Measurements from ENCODE around the gene BCAR3. TPM values are rescaled to one million over a fixed set of nuclear protein-coding genes. Genes with fewer than 3 reads are reported as not detected.

Gene BCAR3
- total RNA-seq, 4 donors from 2014 or later = 20.2 to 47.2 (median 32.3) TPM

GRCh38 chr1:93614541-93614940, 67.1 kb downstream of the BCAR3 start:
- Histone ChIP-seq H3K27ac (replicated peaks in 1 of 4) (peak overlapping the region; percentile 68 to 71 (median 70)), H3K4me3 (no peak overlapping the region), H3K27me3 (no peaks in the 10 kb centered on the region), H3K4me1 (peaks cover 59 to 92% (median 76%) of the 10 kb centered on the region in 4 donors), H3K36me3 (no peaks in the 10 kb centered on the region), H3K9me3 (no peaks in the 10 kb centered on the region)
- intact Hi-C loops (cut with DNase I) = no loop called here
- no peak for TF ChIP-seq POLR2AphosphoS5 (IDR thresholded peaks at IDR 0.05)
- TF ChIP-seq POLR2A (IDR thresholded peaks at IDR 0.05; ENCODE audit: low read depth) = no peak
- TF ChIP-seq CTCF (IDR thresholded peaks at IDR 0.05) = no peak
- no peak for TF ChIP-seq EP300 (IDR thresholded peaks at IDR 0.05)
- 85% methylated on average over 7 of the region's 7 CpGs for WGBS
- DNase-seq (ENCODE audit: extremely low spot score) = no peak

GRCh38 chr1:93613898-93614297, 67.7 kb downstream of the BCAR3 start:
- no peaks in the 10 kb centered on the region for H3K27me3 ChIP-seq
- WGBS = 19% methylated on average over 11 of the region's 11 CpGs
- TF ChIP-seq EP300 (IDR thresholded peaks at IDR 0.05) (no peak), POLR2AphosphoS5 (IDR thresholded peaks at IDR 0.05) (peak; percentile 38 to 47)
- H3K27ac ChIP-seq (replicated peaks in 1 of 4) = peak overlapping the region; percentile 68 to 71 (median 70)
- no peak for DNase-seq (ENCODE audit: extremely low spot score)
- peaks cover 65 to 92% (median 82%) of the 10 kb centered on the region in 4 donors for H3K4me1 ChIP-seq
- intact Hi-C loops (cut with DNase I) = no loop called here
- no peaks in the 10 kb centered on the region for H3K9me3 ChIP-seq
- no peaks in the 10 kb centered on the region for H3K36me3 ChIP-seq
- H3K4me3 ChIP-seq = peak overlapping the region; percentile 47 to 59 (median 54)

DNA sequence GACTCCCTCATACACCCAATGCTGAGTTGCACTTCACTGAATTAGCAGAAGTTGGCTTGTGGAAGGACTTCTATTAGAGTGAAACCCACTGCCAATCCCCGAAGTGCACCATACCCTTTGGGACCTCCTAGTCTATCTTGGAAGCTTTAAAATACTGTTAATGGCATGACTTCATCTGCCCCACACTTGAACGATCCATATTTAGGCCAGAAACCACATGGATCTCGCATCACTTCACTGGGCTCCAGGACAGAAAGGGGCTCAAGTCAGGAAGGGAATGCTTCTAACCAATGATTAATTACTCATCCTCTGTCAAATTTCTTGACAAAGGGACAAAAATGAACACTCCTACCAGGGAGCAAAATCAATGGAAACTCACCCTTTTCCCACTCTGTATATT, 69.1 kb downstream of the BCAR3 start:
- no peaks in the 10 kb centered on the region for H3K9me3 ChIP-seq
- WGBS = 75% methylated on average over 3 of the region's 3 CpGs
- peak overlapping the region in 1 of 4 donors; percentile 70 for H3K27ac ChIP-seq (replicated peaks in 1 of 4)
- H3K36me3 ChIP-seq = no peaks in the 10 kb centered on the region
- intact Hi-C loops (cut with DNase I) = no loop called here
- DNase-seq (ENCODE audit: extremely low spot score) = no peak
- no peaks in the 10 kb centered on the region for H3K27me3 ChIP-seq
- TF ChIP-seq CTCF (IDR thresholded peaks at IDR 0.05) (no peak), POLR2A (IDR thresholded peaks at IDR 0.05; ENCODE audit: low read depth) (no peak), POLR2AphosphoS5 (IDR thresholded peaks at IDR 0.05) (no peak), EP300 (IDR thresholded peaks at IDR 0.05) (no peak)
- peak overlapping the region in 3 of 4 donors; percentile 47 to 59 (median 52) for H3K4me3 ChIP-seq
- H3K4me1 ChIP-seq = peaks cover 67 to 94% (median 84%) of the 10 kb centered on the region in 4 donors

GRCh38 chr1:93611668-93612067, 70.0 kb downstream of the BCAR3 start:
- TF ChIP-seq POLR2AphosphoS5 (IDR thresholded peaks at IDR 0.05) = no peak
- no peak for TF ChIP-seq POLR2A (IDR thresholded peaks at IDR 0.05; ENCODE audit: low read depth)
- TF ChIP-seq EP300 (IDR thresholded peaks at IDR 0.05) = no peak
- TF ChIP-seq CTCF (IDR thresholded peaks at IDR 0.05) = no peak
- WGBS = 79% methylated on average over 5 of the region's 5 CpGs
- Histone ChIP-seq H3K27me3 (no peaks in the 10 kb centered on the region), H3K36me3 (no peaks in the 10 kb centered on the region), H3K4me3 (no peak overlapping the region), H3K9me3 (no peaks in the 10 kb centered on the region), H3K4me1 (peaks cover 65 to 91% (median 81%) of the 10 kb centered on the region in 4 donors), H3K27ac (replicated peaks in 1 of 4) (no peak overlapping the region)
- intact Hi-C loops (cut with DNase I) = no loop called here
- DNase-seq (ENCODE audit: extremely low spot score) = no peak

DNA sequence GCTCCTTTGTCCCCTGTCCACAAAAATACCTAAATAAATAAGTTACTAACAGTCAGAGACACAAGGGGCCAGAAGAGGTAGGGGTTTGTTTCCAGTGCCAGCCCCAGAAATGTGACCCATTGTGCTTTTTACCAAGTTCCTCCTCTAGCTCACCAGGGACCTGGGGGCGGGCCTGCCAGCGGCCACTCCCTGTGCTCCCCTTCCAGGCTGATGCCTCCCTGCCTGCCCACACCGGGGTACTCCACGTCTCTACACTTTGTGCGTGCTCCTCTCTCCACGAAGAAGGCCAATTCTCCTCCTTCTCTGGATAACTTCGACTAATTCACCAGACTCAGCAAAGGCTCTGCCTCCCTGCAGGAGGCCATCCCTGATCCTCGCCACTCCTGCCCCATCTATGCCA, 72.1 kb downstream of the BCAR3 start:
- Histone ChIP-seq H3K27ac (replicated peaks in 1 of 4) (no peak overlapping the region), H3K4me1 (peaks cover 60 to 92% (median 79%) of the 10 kb centered on the region in 4 donors)
- intact Hi-C loops (cut with DNase I) = no loop called here

More for the DNA sequence above, 72.1 kb downstream of the BCAR3 start:
- no peak for TF ChIP-seq CTCF (IDR thresholded peaks at IDR 0.05)
- TF ChIP-seq POLR2AphosphoS5 (IDR thresholded peaks at IDR 0.05) = no peak
- TF ChIP-seq EP300 (IDR thresholded peaks at IDR 0.05) = no peak
- no peak for TF ChIP-seq POLR2A (IDR thresholded peaks at IDR 0.05; ENCODE audit: low read depth)
- WGBS = 86% methylated on average over 8 of the region's 8 CpGs
- Histone ChIP-seq H3K36me3 (no peaks in the 10 kb centered on the region), H3K9me3 (no peaks in the 10 kb centered on the region), H3K27me3 (no peaks in the 10 kb centered on the region), H3K4me3 (no peak overlapping the region)
- no peak for DNase-seq (ENCODE audit: extremely low spot score)

Data from esophagus muscularis mucosa (tissue), 4 donors.